CD4-positive, alpha-beta memory T cell (primary cell): ENCODE results near the gene ADAP1. TPM values are rescaled to one million over a fixed set of nuclear protein-coding genes. Genes with fewer than 3 reads are reported as not detected.

ENCODE experiments used
- CTCF ChIA-PET: fragments of 350-600 bp; sonication (Branson Sonifier 250); formaldehyde crosslinking; loops from one replicate; lab custom pipeline; 2021; ENCODE audit warnings: inconsistent platforms; ENCODE audit not compliant: partially characterized antibody; lab: Charles Lee
- POLR2A ChIA-PET: fragments of 350-600 bp; sonication (Branson Sonifier 250); formaldehyde crosslinking; loops from one replicate; lab custom pipeline; 2021; ENCODE audit not compliant: partially characterized antibody; lab: Charles Lee
- DNase-seq, 5 donors: peaks; one replicate each; pipeline versions ENCODE4 v3.0.0 to v3.0.0-alpha.2; 2020 to 2022; ENCODE audit warnings: mixed read lengths in 1 of 5
- H3K27ac ChIP-seq: one replicate; pipeline ENCODE4 v1.7.0; 2013; ENCODE audit warnings: low read depth, low read length
- H3K27me3 ChIP-seq: 2 replicates; pipeline ENCODE4 v1.7.0; 2013; ENCODE audit warnings: mild to moderate bottlenecking, low read length, moderate library complexity; ENCODE audit not compliant: insufficient read depth
- H3K36me3 ChIP-seq: 2 replicates; pipeline ENCODE4 v1.7.0; 2013; ENCODE audit warnings: mild to moderate bottlenecking, low read length, moderate library complexity; ENCODE audit not compliant: insufficient read depth
- H3K4me1 ChIP-seq: 2 replicates; pipeline ENCODE4 v1.7.0; 2013; ENCODE audit warnings: mild to moderate bottlenecking, low read length, moderate library complexity; ENCODE audit not compliant: insufficient read depth
- H3K4me3 ChIP-seq, 2 donors: one replicate each; pipeline ENCODE4 v1.7.0; 2013; ENCODE audit warnings: low read length in 2 of 2, mild to moderate bottlenecking in 1 of 2
- H3K9me3 ChIP-seq, 2 donors: one replicate each; pipeline ENCODE4 v1.7.0; 2013; ENCODE audit warnings: low read length in 2 of 2, control low read depth in 1 of 2; ENCODE audit not compliant: control insufficient read depth in 1 of 2
- H3K27ac Mint-ChIP-seq, 7 donors: one replicate each; pipeline ENCODE4 v1.8.0; 2020 to 2021; ENCODE audit warnings: mixed read lengths in 7 of 7, mild to moderate bottlenecking in 6 of 7, inconsistent platforms in 3 of 7, moderate library complexity in 3 of 7
- H3K27me3 Mint-ChIP-seq, 2 donors: one replicate each; pipeline ENCODE4 v1.8.0; 2020 to 2021; ENCODE audit warnings: mixed read lengths in 2 of 2
- H3K36me3 Mint-ChIP-seq, 2 donors: one replicate each; pipeline ENCODE4 v1.8.0; 2020 to 2021; ENCODE audit warnings: mixed read lengths in 2 of 2, inconsistent platforms in 1 of 2, mild to moderate bottlenecking in 1 of 2
- H3K4me1 Mint-ChIP-seq, 4 donors: one replicate each; pipeline ENCODE4 v1.8.0; 2020 to 2021; ENCODE audit warnings: mixed read lengths in 4 of 4, mild to moderate bottlenecking in 1 of 4
- H3K4me3 Mint-ChIP-seq, 8 donors: one replicate each; pipeline ENCODE4 v1.8.0; 2020 to 2021; ENCODE audit warnings: mixed read lengths in 8 of 8, mild to moderate bottlenecking in 7 of 8, moderate library complexity in 6 of 8, inconsistent platforms in 3 of 8
- H3K9me3 Mint-ChIP-seq, 8 donors: one replicate each; pipeline ENCODE4 v1.8.0; 2020 to 2021; ENCODE audit warnings: mixed read lengths in 8 of 8, mild to moderate bottlenecking in 5 of 8, inconsistent platforms in 3 of 8, moderate library complexity in 1 of 8
- intact Hi-C: fragments of 100-400 bp; cut with micrococcal nuclease; formaldehyde crosslinking; loops from one replicate; pipeline ENCODE4 v1.15.1; 2023
- polyA plus RNA-seq, 2 donors: library from polyadenylated mRNA; unstranded; fragments of 300-500 nt; fragmentation: Illumina TruSeq; gene quantifications; one replicate each; pipeline ENCODE4 v1.2.3, GENCODE V29; 2021
- total RNA-seq, 2 experiments: library from RNA; stranded (reverse); gene quantifications; one replicate each; pipeline ENCODE4 v1.2.3, GENCODE V29; 2021

The ADAP1 gene
- total and polyA plus RNA-seq, 4 experiments from 2014 or later, result 5.1 to 10.0 (median 8.8) TPM

- no peaks in the 10 kb centered on the region for H3K27me3 ChIP-seq
- Mint-ChIP-seq H3K4me1 (peaks cover 0 to 11% (median 5%) of the 10 kb centered on the region in 4 donors), H3K27ac (no peak overlapping the region), H3K36me3 (peaks cover 0 to 2% of the 10 kb centered on the region in 2 donors), H3K4me3 (no peak overlapping the region), H3K27me3 (peaks cover 5 to 11% of the 10 kb centered on the region in 2 donors), H3K9me3 (no peaks in the 10 kb centered on the region)
- ChIA-PET POLR2A (interaction anchor here (2.2 kb wide), 1 partner anchor 17 kb away, joined by 7 read pairs; the partner anchor contains the start of gene COX19), CTCF (interaction anchor here (2.2 to 2.3 kb wide), 2 partner anchors 48 to 50 kb away, joined by 7 to 10 read pairs; no protein-coding TSS in a partner anchor)
- H3K27ac ChIP-seq, result no peak overlapping the region
- no peaks in the 10 kb centered on the region for H3K36me3 ChIP-seq
- intact Hi-C loops, result no loop called here
- H3K4me1 ChIP-seq, result peaks cover 5% of the 10 kb centered on the region
- H3K4me3 ChIP-seq, result no peak overlapping the region
- DNase-seq, result no peak
- H3K9me3 ChIP-seq, result no peaks in the 10 kb centered on the region
Observed at GRCh38 chr7:957418-958220, 3.1 kb upstream of the ADAP1 start.

GRCh38 chr7:956031-956430 lies 1.6 kb upstream of the ADAP1 start:
- Histone ChIP-seq H3K9me3 (no peaks in the 10 kb centered on the region), H3K36me3 (no peaks in the 10 kb centered on the region), H3K27ac (no peak overlapping the region), H3K4me1 (peaks cover 5% of the 10 kb centered on the region), H3K27me3 (no peaks in the 10 kb centered on the region), H3K4me3 (no peak overlapping the region)
- POLR2A ChIA-PET, result interaction anchor here (1.4 to 1.5 kb wide), 2 partner anchors 33 to 46 kb away, joined by 3 to 4 read pairs; no protein-coding TSS in a partner anchor
- CTCF ChIA-PET, result interaction anchor here (1.7 to 2.3 kb wide), 3 partner anchors 33 to 48 kb away, joined by 5 to 10 read pairs (median 7); no protein-coding TSS in a partner anchor
- intact Hi-C loops, result no loop called here
- H3K9me3 Mint-ChIP-seq, result no peaks in the 10 kb centered on the region
- no peak for DNase-seq
- H3K27me3 Mint-ChIP-seq, result peaks cover 2 to 4% of the 10 kb centered on the region in 2 donors
- H3K36me3 Mint-ChIP-seq, result peaks cover 0 to 2% of the 10 kb centered on the region in 2 donors
- H3K4me3 Mint-ChIP-seq, result peak overlapping the region; percentile 26 to 86 (median 74)
- H3K4me1 Mint-ChIP-seq, result peaks cover 0 to 9% (median 0%) of the 10 kb centered on the region in 4 donors
- peak overlapping the region in 2 of 7 donors; percentile 29 to 90 for H3K27ac Mint-ChIP-seq

- H3K27me3 Mint-ChIP-seq, result peaks cover 2 to 4% of the 10 kb centered on the region in 2 donors
- ChIA-PET CTCF (interaction anchor here (0.7 to 4.3 kb wide), 2 partner anchors 30 to 44 kb away, joined by 3 to 19 read pairs; no protein-coding TSS in a partner anchor), POLR2A (interaction anchor here (0.6 to 1.5 kb wide), 6 partner anchors 22 to 52 kb away, joined by 3 to 12 read pairs (median 4); partner anchors contain the start of gene COX19)
- no peak overlapping the region for H3K4me3 ChIP-seq
- H3K9me3 Mint-ChIP-seq, result peaks cover 0 to 2% (median 0%) of the 10 kb centered on the region in 8 donors
- H3K9me3 ChIP-seq, result no peaks in the 10 kb centered on the region
- no peak for DNase-seq
- no peaks in the 10 kb centered on the region for H3K36me3 ChIP-seq
- H3K27me3 ChIP-seq, result no peaks in the 10 kb centered on the region
- peak overlapping the region in 2 of 8 donors; percentile 42 to 54 for H3K4me3 Mint-ChIP-seq
- peaks cover 5% of the 10 kb centered on the region for H3K4me1 ChIP-seq
- intact Hi-C loops, result loop anchor here (1.0 to 5.0 kb wide), 3 partner anchors 29 to 166 kb away; no protein-coding TSS in a partner anchor
- H3K27ac Mint-ChIP-seq, result no peak overlapping the region
- no peak overlapping the region for H3K27ac ChIP-seq
- H3K36me3 Mint-ChIP-seq, result peaks cover 0 to 2% of the 10 kb centered on the region in 2 donors
- peaks cover 0 to 9% (median 0%) of the 10 kb centered on the region in 4 donors for H3K4me1 Mint-ChIP-seq
Observed at GRCh38 chr7:953547-954327, 743 bp downstream of the ADAP1 start.

- Mint-ChIP-seq H3K27me3 (peaks cover 2 to 4% of the 10 kb centered on the region in 2 donors), H3K9me3 (peaks cover 0 to 2% (median 0%) of the 10 kb centered on the region in 8 donors), H3K4me1 (peaks cover 0 to 9% (median 2%) of the 10 kb centered on the region in 4 donors), H3K4me3 (peak overlapping the region in 4 of 8 donors; percentile 15 to 72 (median 34)), H3K27ac (no peak overlapping the region), H3K36me3 (peaks cover 0 to 2% of the 10 kb centered on the region in 2 donors)
- Histone ChIP-seq H3K27ac (no peak overlapping the region), H3K9me3 (no peaks in the 10 kb centered on the region), H3K36me3 (no peaks in the 10 kb centered on the region), H3K4me1 (peaks cover 5% of the 10 kb centered on the region), H3K27me3 (no peaks in the 10 kb centered on the region), H3K4me3 (no peak overlapping the region)
- DNase-seq, result no peak
- intact Hi-C loops, result loop anchor here (5.0 kb wide), 1 partner anchor 165 kb away; no protein-coding TSS in a partner anchor
- ChIA-PET POLR2A (interaction anchor here (0.8 to 1.4 kb wide), 3 partner anchors 12 to 43 kb away, joined by 4 to 5 read pairs (median 4); no protein-coding TSS in a partner anchor), CTCF (interaction anchor here (0.7 to 4.3 kb wide), 3 partner anchors 29 to 44 kb away, joined by 3 to 19 read pairs (median 3); no protein-coding TSS in a partner anchor)
Observed at GRCh38 chr7:952548-953441, 1.7 kb downstream of the ADAP1 start.

- Mint-ChIP-seq H3K9me3 (peaks cover 0 to 2% (median 0%) of the 10 kb centered on the region in 8 donors), H3K27me3 (peaks cover 2 to 4% of the 10 kb centered on the region in 2 donors), H3K4me3 (peak overlapping the region in 3 of 8 donors; percentile 15 to 72 (median 15)), H3K36me3 (peaks cover 0 to 2% of the 10 kb centered on the region in 2 donors), H3K27ac (no peak overlapping the region), H3K4me1 (peaks cover 0 to 9% (median 2%) of the 10 kb centered on the region in 4 donors)
- Histone ChIP-seq H3K4me3 (no peak overlapping the region), H3K27ac (no peak overlapping the region), H3K36me3 (no peaks in the 10 kb centered on the region), H3K4me1 (peaks cover 5% of the 10 kb centered on the region), H3K27me3 (no peaks in the 10 kb centered on the region), H3K9me3 (no peaks in the 10 kb centered on the region)
- no peak for DNase-seq
- POLR2A ChIA-PET, result interaction anchor here (0.8 to 1.4 kb wide), 4 partner anchors 13 to 43 kb away, joined by 3 to 5 read pairs (median 4); no protein-coding TSS in a partner anchor
- intact Hi-C loops, result loop anchor here (5.0 kb wide), 1 partner anchor 165 kb away; no protein-coding TSS in a partner anchor
- CTCF ChIA-PET, result interaction anchor here (0.7 to 4.3 kb wide), 2 partner anchors 28 to 43 kb away, joined by 3 to 19 read pairs; no protein-coding TSS in a partner anchor
Observed at GRCh38 chr7:951881-952547, 2.5 kb downstream of the ADAP1 start.
